ENCODE measurements around the gene RHOT2. TPM values are rescaled to one million over a fixed set of nuclear protein-coding genes. Genes with fewer than 3 reads are reported as not detected.

RHOT2 gene
- total and polyA plus RNA-seq, 3 donors from 2014 or later: 77.7 to 176 (median 157) TPM

DNA sequence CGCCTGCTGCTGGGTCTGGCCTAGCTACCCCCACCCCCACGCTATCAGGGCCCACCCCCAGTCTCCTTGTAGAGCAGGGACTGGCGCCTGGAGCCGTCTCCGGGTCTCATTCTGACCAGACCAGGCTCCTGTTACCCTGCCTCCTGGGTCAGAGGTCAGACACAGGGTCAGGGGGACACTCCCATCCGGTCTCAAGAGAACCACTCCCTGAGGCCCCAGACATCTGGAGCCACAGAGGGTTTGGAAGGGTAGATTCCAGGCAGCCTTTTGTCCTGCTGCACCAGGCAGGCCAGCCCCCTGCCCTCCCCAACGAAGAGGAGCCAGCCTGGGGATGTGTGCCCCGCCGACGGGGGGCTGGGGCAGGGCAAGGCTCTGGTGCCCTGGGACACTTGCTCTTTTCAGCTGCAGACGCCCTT lies 38.1 kb upstream of the RHOT2 start:
- peaks cover 20% of the 10 kb centered on the region for H3K4me1 ChIP-seq
- intact Hi-C loops (cut with DNase I; ENCODE audit: low total_unique reads): loop anchor here (10.0 kb wide), 1 partner anchor 45 kb away; no protein-coding TSS in a partner anchor
- no peak for DNase-seq
- TF ChIP-seq POLR2A (IDR thresholded peaks at IDR 0.05): no peak
- TF ChIP-seq, protein P1, sequence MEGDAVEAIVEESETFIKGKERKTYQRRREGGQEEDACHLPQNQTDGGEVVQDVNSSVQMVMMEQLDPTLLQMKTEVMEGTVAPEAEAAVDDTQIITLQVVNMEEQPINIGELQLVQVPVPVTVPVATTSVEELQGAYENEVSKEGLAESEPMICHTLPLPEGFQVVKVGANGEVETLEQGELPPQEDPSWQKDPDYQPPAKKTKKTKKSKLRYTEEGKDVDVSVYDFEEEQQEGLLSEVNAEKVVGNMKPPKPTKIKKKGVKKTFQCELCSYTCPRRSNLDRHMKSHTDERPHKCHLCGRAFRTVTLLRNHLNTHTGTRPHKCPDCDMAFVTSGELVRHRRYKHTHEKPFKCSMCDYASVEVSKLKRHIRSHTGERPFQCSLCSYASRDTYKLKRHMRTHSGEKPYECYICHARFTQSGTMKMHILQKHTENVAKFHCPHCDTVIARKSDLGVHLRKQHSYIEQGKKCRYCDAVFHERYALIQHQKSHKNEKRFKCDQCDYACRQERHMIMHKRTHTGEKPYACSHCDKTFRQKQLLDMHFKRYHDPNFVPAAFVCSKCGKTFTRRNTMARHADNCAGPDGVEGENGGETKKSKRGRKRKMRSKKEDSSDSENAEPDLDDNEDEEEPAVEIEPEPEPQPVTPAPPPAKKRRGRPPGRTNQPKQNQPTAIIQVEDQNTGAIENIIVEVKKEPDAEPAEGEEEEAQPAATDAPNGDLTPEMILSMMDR (IDR thresholded peaks at IDR 0.05): no peak
- no peaks in the 10 kb centered on the region for H3K9me3 ChIP-seq
- H3K27ac ChIP-seq: no peak overlapping the region
- no peaks in the 10 kb centered on the region for H3K36me3 ChIP-seq (ENCODE audit: low read depth, missing control alignments)
- no peak overlapping the region for H3K4me3 ChIP-seq
- 37 to 66% methylated on average over 7 to 10 of the region's 11 CpGs for WGBS, 2 donors
- H3K27me3 ChIP-seq: no peaks in the 10 kb centered on the region

DNA sequence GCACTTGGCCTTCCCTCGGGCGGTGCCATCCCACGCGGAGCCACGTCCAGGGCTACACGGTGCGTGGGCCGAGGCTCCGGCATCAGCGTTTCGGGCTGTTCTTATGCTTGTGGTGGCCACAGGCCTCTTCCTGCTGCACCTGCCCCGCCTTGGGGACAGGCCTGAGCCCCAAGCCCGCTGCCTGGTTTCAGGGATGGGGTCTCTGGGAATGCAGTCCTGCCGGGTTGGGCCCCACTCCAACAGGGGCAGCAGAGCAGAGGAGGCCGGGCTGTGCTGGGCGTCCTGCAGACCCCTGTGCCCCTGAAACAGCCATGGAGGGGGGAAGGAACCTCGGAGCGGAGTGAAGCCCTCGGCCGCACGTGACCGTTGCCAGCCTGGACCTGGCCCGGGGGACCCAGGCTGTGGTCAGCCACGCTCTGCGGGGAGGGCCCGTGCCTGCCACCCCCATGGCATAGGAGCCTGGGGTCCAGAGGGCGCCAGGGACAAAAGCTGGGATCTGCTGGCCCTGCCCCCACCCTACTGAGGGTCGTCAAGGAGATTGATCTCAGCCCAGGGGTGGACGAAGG lies 37.6 kb upstream of the RHOT2 start:
- intact Hi-C loops (cut with DNase I; ENCODE audit: low total_unique reads): loop anchor here (10.0 kb wide), 1 partner anchor 46 kb away; no protein-coding TSS in a partner anchor
- WGBS, 2 donors: 55% methylated on average over 28 of the region's 29 CpGs; no CpG with 5 or more reads in 1 of the 2 donors
- no peaks in the 10 kb centered on the region for H3K9me3 ChIP-seq
- no peak for TF ChIP-seq POLR2A (IDR thresholded peaks at IDR 0.05)
- TF ChIP-seq, protein P1 (IDR thresholded peaks at IDR 0.05): no peak
- peaks cover 21% of the 10 kb centered on the region for H3K4me1 ChIP-seq
- no peaks in the 10 kb centered on the region for H3K36me3 ChIP-seq (ENCODE audit: low read depth, missing control alignments)
- peak; percentile 52 for DNase-seq
- no peak overlapping the region for H3K27ac ChIP-seq
- H3K4me3 ChIP-seq: no peak overlapping the region
- H3K27me3 ChIP-seq: no peaks in the 10 kb centered on the region

DNA sequence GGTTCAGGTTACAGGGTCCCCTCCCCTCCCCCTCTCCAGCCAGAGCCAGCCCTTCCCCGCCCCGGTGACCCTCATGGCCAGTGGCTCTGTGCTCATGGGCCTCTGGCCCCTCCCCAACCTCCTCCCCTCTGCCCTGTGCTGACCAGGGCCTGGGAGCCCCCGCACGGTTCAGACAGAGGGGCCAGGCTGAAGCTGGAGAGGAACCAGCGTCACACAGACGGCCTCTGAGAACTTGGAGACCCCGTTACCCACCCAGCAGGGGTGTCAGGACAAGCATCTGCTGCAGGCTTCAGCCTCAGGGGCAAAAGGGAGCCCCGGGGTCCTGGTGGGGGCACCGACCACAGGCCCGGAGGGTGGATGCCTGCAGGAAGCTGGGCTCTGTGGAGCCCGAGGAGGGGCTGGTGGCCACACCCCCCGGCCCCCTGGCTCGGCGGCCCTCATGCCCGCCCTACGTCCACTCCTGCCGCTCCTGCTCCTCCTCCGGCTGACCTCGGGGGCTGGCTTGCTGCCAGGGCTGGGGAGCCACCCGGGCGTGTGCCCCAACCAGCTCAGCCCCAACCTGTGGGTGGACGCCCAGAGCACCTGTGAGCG lies 37.0 kb upstream of the RHOT2 start, which contains the start of gene WFIKKN1:
WFIKKN1 (plus strand) TSS at position 171 of the 591 bp plus-strand sequence; CDS start at position 440, 269 bp downstream.
- Histone ChIP-seq H3K9me3 (no peaks in the 10 kb centered on the region), H3K36me3 (ENCODE audit: low read depth, missing control alignments) (no peaks in the 10 kb centered on the region), H3K27me3 (no peaks in the 10 kb centered on the region), H3K4me3 (no peak within 1 kb of the TSS), H3K4me1 (peaks cover 27% of the 10 kb centered on the region), H3K27ac (no peak within 1 kb of the TSS)
- intact Hi-C loops (cut with DNase I; ENCODE audit: low total_unique reads): loop anchor here (10.0 kb wide), 1 partner anchor 46 kb away; no protein-coding TSS in a partner anchor
- 27 to 37% methylated on average over 6 to 23 of the region's 23 CpGs for WGBS, 2 donors
- TF ChIP-seq, protein P1 (IDR thresholded peaks at IDR 0.05): no peak
- TF ChIP-seq POLR2A (IDR thresholded peaks at IDR 0.05): no peak
- DNase-seq: peak; percentile 38

DNA sequence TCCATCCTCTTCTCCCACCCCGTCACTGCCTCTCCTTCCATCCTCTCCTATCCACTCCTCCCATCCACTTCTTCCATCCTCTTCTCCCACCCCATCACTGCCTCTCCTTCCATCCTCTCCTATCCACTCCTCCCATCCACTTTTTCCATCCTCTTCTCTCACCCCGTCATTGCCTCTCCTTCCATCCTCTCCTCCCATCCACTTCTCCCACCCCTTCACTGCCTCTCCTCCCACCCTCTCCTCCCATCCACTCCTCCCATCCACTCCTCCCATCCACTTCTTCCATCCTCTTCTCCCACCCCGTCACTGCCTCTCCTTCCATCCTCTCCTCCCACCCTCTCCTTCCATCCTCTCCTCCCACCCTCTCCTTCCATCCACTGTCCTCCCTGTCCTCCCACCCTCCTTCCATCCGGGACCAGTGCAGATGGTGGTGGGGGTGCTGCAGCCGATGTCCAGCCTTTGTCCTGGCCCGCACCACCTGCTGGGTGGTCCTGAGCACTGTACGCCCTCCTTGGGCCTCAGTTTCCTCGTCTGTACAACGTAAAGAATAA lies 36.0 kb upstream of the RHOT2 start:
- Histone ChIP-seq H3K4me1 (peaks cover 27% of the 10 kb centered on the region), H3K27ac (no peak overlapping the region), H3K9me3 (no peaks in the 10 kb centered on the region), H3K27me3 (no peaks in the 10 kb centered on the region), H3K4me3 (no peak overlapping the region), H3K36me3 (ENCODE audit: low read depth, missing control alignments) (no peaks in the 10 kb centered on the region)
- TF ChIP-seq, protein P1 (IDR thresholded peaks at IDR 0.05): no peak
- no peak for TF ChIP-seq POLR2A (IDR thresholded peaks at IDR 0.05)
- WGBS, 2 donors: 63 to 67% methylated on average over 9 of the region's 9 CpGs
- intact Hi-C loops (cut with DNase I; ENCODE audit: low total_unique reads): loop anchor here (10.0 kb wide), 1 partner anchor 47 kb away; no protein-coding TSS in a partner anchor
- no peak for DNase-seq

Measured in testis (tissue), 3 donors.